Stimulated activated CD4-positive, alpha-beta T cell treated with anti-CD3 and anti-CD28 coated beads, Interleukin-4, amount 100 ng/mL, for 1 hour (primary cell): Measurements from ENCODE around the gene NSL1.

ENCODE experiments used
- DNase-seq: peaks from one replicate; pipeline ENCODE4 v3.0.0-alpha.2; 2020

Gene NSL1

DNA sequence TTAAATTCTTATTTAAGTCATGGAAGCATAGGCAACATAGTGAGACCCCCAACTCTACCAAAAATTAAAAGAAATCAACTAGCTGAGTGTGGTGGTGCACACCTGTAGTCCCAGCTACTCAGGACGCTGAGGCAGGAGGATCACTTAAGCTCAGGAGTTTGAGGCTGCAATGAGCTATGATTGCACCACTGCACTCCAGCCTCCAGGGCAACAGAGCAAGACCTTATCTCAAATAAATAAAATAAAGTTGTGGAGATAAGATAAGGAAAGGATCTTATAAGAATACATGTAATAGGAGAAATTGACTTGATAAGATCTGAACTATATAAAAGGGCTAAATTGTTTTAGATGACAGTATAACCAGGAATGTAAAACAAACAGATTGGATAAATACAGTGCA is 89.7 kb downstream of the NSL1 start:
- no peak for DNase-seq

DNA sequence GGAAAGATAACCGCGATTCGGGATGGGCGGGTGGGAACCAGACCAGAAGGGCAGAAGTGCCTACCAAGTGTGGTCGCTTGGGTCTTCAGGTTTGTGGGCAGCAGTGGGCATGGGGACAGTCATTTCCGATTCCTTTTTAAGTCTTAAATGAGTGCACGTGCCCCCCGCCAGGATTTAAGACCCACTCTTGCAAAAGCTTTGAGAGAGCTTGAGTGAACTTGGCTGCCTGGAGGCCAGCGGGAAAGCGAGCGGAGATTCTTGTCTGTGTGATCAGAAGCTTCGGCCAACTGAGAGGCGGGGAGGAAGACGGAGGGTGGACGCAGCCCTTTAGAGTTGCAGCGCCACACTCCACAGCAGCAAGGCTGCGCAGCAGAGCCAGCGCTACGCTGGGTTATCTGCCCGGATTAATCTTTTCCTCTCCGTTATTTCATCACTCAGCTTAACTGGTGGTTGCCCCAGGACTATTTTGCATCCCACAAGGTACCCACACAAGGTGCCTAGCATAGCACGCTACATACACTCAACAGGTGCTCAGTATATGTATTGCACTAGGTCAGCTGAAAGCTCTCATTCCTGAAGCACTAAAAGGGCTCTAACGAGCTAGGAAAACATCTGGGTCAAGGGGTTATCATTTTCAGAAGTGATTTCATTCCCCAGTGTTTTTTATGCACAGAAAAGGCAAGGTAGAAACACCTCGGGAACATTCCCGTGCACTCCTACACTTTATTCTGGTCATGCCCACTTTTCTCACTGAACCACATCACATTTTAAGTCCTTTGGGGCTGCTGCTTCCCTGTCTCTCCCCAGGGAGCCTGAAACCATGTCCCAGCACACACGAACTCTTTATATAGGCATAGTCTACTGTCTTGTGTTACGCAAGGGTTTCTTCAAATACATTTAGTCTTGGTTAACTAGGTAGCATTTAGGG is 90.4 kb downstream of the NSL1 start:
- DNase-seq: peak; percentile 33

DNA sequence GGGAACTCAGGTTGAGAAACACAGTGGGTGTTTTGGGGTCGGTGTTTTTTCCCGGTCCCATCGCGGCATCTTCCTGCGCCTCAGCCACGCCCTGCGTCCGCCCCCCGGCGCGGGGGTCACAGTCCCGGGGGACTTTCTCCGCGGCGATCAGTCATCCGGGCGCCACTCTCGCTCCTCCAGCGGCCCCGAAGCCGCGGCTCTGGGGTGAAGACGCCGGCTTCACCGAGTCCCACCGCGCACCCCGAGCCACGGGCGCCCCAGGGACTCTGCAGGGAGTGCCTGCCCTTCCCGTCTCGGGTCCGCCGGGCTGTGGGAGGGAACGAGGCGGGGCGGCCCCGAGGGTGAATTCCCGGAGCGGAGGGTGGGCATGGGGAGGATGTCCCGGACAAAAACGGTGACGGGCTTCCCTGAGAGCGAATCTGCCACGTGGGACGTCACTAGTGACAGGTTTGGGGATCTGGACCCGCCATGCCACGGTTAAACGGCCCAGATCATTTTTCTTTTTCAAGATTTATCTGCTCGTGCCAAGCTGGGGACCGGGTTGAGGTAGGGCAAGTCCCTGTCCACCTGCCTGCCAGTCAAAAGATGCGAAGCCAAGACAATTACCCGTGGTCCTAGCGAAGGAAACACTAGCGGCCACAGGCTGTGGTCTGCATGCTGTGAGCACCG is 91.2 kb downstream of the NSL1 start:
- DNase-seq: peak; percentile 70

- no peak for DNase-seq
Measured at GRCh38 chr1:212699625-212700222, 91.9 kb downstream of the NSL1 start, which contains the start of gene BATF3. BATF3 (minus strand) TSS chr1:212699840; CDS start chr1:212699762, 78 bp downstream.

DNA sequence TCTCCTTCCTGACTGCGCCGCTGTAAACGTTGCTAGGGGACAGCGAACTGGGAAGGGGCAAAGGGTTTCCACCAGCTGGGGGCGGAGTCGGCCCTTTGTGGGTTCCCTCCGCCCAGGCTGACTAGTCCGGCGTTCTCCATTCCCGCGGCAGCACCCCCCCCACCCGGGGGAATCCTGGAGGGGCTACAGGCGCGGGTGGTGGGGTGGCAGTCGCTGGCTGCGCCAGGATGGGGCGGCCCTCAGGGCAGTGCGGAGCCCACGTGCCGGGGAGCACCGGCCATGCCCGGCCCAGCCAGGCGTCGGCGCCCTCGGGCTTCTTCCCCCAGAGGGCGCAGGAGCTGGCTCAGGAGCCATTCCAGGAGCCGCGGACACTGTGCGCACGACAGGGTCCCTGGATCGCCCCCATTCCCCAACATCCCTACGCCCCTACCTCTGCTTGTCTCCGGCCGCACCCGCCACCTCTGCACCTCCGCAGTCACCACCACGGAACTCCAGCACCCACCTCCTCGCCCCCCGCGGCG is 92.4 kb downstream of the NSL1 start:
- DNase-seq: peak; percentile 60

DNA sequence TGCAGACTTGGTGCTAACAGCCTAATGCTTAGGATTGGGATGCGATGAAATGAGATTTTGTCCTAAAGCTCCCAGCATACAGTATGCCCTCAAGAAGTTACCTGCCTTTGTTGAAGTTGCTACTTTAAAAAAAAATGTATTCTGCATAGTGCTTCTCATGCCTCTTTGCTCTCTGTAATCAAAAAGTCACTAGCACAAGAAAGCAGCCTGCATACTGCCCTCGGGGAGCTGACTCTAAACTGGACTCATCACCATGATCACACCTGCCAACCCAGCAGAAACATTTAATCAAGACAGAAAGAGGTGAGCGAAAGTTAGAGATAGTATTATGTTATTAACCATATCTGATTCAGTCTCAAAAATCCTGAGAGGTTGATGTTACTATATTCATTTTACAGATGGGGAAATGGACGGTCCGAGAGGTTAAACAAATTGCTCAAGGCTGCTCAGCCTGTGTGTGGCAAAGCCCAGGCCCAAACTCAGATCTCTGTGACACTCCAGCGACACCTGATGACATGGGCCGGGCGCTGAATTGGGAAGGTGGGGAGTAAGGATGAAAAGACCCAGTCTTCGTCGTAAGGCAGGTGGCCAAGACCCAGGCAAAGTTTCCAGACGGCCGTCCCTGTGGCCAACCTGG is 93.0 kb downstream of the NSL1 start:
- no peak for DNase-seq

GRCh38 chr1:212696721-212697331 is 94.8 kb downstream of the NSL1 start:
- no peak for DNase-seq

DNA sequence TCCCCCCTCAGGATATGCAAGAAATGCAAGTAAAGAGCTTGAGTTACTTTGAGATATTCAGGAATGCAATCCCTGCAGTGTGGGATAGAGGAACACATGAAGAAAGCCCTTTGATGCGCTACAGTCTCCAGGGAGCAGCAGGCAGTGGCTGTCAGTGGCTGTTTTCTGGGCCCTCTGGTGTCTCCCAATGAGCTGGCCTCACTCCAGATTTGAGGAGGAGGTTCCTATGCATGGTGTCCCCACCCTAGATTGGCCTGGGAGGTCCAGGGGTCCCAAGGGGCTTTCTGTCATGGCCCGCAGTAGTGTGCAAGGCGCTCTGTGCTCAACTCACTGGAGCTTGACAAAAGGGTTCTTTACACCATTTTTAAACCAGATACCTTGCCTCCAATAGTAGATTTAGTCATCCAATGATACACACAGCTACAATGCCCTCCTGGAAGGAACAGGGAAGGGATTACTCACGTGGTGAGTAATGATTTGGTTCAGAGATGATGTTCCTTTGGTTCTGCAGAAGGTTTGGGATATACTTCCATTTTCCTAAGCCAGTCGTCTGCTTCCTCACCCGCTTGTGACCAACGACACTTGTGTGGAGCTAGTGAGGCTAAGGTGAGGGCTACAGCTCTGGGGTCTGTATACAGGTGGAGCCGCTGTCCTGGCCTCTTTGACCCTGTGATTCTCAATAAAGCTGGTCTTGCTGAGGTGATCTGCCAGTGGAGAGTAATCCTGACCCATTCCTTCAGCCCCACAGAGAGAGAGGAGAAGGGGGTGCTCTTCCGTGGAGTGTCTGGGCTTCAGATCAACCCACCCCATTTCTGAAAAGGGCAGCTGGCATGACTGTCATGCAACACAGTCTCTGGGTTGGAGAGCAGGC is 98.6 kb downstream of the NSL1 start:
- no peak for DNase-seq

- no peak for DNase-seq
Measured at GRCh38 chr1:212691561-212692071, 100.0 kb downstream of the NSL1 start.

GRCh38 chr1:212690816-212691403 is 100.7 kb downstream of the NSL1 start:
- no peak for DNase-seq

- no peak for DNase-seq
Measured at GRCh38 chr1:212689758-212690529, 101.6 kb downstream of the NSL1 start.

GRCh38 chr1:212689196-212689725 is 102.3 kb downstream of the NSL1 start:
- DNase-seq: no peak

DNA sequence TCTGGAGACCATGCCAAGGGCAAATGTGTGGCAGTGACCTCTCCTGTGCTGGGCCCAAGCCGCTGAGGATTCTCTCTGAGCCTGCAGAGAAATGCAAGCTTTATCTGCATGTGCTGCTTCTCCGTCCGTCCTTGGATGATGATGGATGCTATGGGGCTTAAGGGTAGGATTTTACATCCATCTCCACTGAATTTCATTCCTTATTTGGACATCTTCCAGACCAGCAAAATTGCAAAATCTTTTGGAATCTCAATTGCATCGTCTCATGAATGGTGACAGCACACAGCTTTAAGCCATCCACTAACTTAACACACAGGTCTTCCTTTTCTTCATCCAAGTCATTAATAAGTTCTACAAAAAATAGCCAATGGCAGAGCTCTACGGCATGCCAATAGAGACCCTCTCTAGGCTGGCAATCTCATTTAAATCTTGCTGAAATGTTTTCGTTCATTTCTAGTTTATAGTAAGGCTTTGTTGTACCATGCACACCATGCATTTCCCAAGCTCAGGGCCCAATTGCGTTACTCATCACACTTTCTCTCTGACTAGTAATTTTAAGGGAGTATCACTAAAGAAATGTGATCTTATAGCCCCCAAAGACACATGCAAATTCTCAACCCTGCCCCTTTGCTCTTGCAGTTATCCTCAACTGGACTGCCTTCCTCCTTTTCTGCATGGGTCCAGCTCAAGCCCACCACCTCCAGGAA is 103.1 kb downstream of the NSL1 start:
- DNase-seq: no peak

DNA sequence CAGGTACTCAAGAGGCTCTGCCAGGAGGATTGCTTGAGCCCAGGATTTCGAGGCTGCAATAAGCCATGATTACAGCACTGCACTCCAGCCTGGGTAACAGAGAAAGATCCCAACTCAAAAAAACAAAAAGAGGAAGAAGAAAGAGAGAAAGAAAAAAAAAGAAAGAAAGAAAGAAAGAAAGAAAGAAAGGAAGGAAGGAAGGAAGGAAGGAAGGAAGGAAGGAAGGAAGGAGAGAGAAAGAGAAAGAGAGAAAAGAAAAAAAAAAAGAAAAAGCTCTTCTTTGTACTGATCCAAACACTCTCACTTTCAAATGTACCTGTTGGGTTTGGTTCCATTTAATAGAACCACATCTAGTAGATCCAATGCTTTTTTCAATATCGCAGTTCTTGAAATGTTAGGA is 103.8 kb downstream of the NSL1 start:
- DNase-seq: no peak

DNA sequence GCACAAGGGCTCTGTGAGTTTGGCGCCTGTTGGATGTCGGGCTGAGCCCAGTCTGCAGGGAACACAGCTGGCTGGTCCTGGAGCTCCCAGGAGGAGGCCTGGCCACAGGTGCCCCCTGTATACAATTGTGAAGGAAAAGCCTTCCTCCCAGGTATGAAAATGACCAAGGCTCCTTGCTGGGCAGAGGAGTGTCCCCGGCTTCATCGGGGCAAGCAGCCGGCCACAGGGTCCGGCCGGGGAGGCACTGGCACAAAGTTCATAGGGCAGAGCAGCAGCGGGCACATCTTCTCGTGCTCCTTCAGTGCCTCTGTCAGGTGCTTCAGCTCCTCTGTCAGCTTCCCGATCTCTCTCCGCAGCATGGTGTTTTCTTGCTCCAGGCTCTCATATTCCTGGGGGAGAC is 105.0 kb downstream of the NSL1 start:
- no peak for DNase-seq

GRCh38 chr1:212686069-212686468 is 105.5 kb downstream of the NSL1 start:
- no peak for DNase-seq

- DNase-seq: no peak
Measured at GRCh38 chr1:212685429-212685828, 106.1 kb downstream of the NSL1 start.

- DNase-seq: no peak
Measured at GRCh38 chr1:212684521-212685090, 107.0 kb downstream of the NSL1 start.

GRCh38 chr1:212684076-212684475 is 107.5 kb downstream of the NSL1 start:
- DNase-seq: no peak
